HepG2 (cell line): ENCODE data around the gene ST6GALNAC2.

Source experiments
- CTCF ChIP-seq: sonication (generic); formaldehyde crosslinking; IDR thresholded peaks from 2 replicates; pipeline ENCODE4 v1.5.0; 2020; ENCODE audit warnings: mild to moderate bottlenecking, missing genetic modification reagents, moderate library complexity
- EZH2 ChIP-seq: conservative IDR thresholded peaks from 2 replicates; pipeline ENCODE4 v1.6.1; 2012; ENCODE audit warnings: mild to moderate bottlenecking, low read depth, low read length, moderate library complexity
- MTF1 ChIP-seq: sonication (generic); formaldehyde crosslinking; IDR thresholded peaks from 2 replicates; pipeline ENCODE4 v1.5.0; 2020; ENCODE audit warnings: missing genetic modification reagents
- SP1 ChIP-seq, 2 experiments: fragments of 450-650 bp in 1 of 2; sonication (generic) in 1 of 2; formaldehyde crosslinking in 1 of 2; IDR thresholded peaks; 2 replicates each; pipeline versions ENCODE4 v1.4.0 to v1.6.1; 2016 to 2020; ENCODE audit warnings: missing genetic modification reagents in 1 of 2
- TAF1 ChIP-seq: sonication (generic); formaldehyde crosslinking; IDR thresholded peaks from 2 replicates; pipeline ENCODE4 v1.4.0; 2020; ENCODE audit warnings: missing genetic modification reagents
- TBP ChIP-seq: sonication (generic); formaldehyde crosslinking; IDR thresholded peaks from 2 replicates; pipeline ENCODE4 v1.5.0; 2020; ENCODE audit warnings: missing genetic modification reagents
- ZNF10 ChIP-seq: sonication (generic); formaldehyde crosslinking; IDR thresholded peaks from 2 replicates; pipeline ENCODE4 v1.4.0; 2020; ENCODE audit warnings: mild to moderate bottlenecking, low read depth, missing genetic modification reagents, borderline replicate concordance
- ZNF660 ChIP-seq: sonication (generic); formaldehyde crosslinking; IDR thresholded peaks from 2 replicates; pipeline ENCODE4 v1.5.1; 2020; ENCODE audit warnings: mild to moderate bottlenecking, low read depth, missing genetic modification reagents, borderline replicate concordance
- ZSCAN9 ChIP-seq: IDR thresholded peaks from 2 replicates; pipeline ENCODE4 v1.6.1; 2016; ENCODE audit warnings: borderline replicate concordance
- TF ChIP-seq, protein P1 (sequence below): IDR thresholded peaks from 2 replicates; pipeline ENCODE4 v1.6.1; 2012; ENCODE audit warnings: inconsistent platforms
- TF ChIP-seq, protein P2 (sequence below), 2 experiments: sonication (generic) in 1 of 2; formaldehyde crosslinking in 1 of 2; IDR thresholded peaks; 2 replicates each; pipeline versions ENCODE4 v1.5.1 to v1.6.1; 2011 to 2020; ENCODE audit warnings: borderline replicate concordance in 1 of 2, low read depth in 1 of 2, low read length in 1 of 2, mild to moderate bottlenecking in 1 of 2, missing genetic modification reagents in 1 of 2, moderate library complexity in 1 of 2

DNA sequence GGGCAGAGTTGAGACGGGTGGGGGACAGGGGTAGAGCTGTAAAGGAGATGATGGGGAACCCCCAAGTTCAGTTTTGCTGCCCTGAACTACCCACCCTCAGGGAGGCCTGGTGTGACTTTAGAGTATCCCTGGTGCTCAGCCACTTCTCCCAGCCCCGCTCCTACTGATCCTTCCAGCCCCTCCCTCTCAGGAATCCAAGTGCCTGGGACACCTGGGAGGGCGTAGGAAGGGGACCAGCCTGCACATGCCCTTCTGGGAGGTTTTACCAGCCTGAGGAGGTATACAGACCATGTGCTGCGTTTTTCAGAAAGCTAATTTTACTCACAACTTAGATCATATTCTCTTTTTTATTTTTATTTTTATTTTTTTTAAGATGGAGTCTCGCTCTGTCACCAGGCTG lies 4.1 kb downstream of the ST6GALNAC2 start:
- TF ChIP-seq SP1 (IDR thresholded peaks at IDR 0.05) (no peak), SP1 (CRISPR knock-in tag; IDR thresholded peaks at IDR 0.05) (no peak), ZSCAN9 (no peak), ZNF10 (CRISPR knock-in tag) (no peak), TBP (no peak), MTF1 (CRISPR knock-in tag) (no peak), CTCF (CRISPR knock-in tag) (no peak), EZH2 (no peak), ZNF660 (CRISPR knock-in tag) (no peak), TAF1 (CRISPR knock-in tag) (no peak)
- TF ChIP-seq, protein P1, sequence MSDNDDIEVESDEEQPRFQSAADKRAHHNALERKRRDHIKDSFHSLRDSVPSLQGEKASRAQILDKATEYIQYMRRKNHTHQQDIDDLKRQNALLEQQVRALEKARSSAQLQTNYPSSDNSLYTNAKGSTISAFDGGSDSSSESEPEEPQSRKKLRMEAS: no peak
- TF ChIP-seq, protein P2, sequence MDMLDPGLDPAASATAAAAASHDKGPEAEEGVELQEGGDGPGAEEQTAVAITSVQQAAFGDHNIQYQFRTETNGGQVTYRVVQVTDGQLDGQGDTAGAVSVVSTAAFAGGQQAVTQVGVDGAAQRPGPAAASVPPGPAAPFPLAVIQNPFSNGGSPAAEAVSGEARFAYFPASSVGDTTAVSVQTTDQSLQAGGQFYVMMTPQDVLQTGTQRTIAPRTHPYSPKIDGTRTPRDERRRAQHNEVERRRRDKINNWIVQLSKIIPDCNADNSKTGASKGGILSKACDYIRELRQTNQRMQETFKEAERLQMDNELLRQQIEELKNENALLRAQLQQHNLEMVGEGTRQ (IDR thresholded peaks at IDR 0.05; ENCODE audit: low read depth, low read length): no peak
- TF ChIP-seq, protein P2 (CRISPR knock-in tag; IDR thresholded peaks at IDR 0.05; ENCODE audit: borderline replicate concordance): no peak
